ENCODE results near the gene B4GALT3.

DNA sequence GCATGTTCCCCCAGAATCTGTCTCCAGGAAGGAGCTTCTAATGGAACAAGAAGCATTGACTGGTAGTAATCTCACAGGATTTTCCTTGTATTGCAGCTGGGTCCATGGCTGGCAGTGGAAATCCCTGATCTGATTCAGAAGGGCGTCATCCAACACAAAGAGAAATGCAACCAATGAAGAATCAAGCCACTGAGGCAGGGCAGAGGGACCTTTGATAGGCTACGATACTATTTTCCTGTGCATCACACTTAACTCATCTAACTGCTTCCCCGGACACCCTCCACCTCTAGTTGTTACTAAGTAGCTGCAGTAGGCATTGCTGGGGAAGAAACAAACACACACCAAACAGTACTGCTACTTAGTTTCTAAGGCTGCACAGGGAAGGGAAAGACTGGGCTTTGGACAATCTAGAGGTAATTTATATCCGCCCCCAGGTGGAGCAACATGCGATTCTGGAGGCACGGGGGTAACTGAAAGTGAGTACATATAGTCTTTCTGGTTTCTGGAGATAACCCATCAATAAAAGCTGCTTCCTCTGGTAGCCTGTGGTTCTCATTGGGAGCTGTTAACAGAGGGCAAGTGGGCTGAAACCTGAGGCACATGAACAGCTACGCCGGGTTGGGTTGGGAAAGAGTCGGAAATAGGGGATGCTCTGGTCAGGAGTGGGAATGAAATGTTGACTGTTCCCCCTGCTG is 18.8 kb downstream of the B4GALT3 start:
- TF ChIP-seq, protein P1, sequence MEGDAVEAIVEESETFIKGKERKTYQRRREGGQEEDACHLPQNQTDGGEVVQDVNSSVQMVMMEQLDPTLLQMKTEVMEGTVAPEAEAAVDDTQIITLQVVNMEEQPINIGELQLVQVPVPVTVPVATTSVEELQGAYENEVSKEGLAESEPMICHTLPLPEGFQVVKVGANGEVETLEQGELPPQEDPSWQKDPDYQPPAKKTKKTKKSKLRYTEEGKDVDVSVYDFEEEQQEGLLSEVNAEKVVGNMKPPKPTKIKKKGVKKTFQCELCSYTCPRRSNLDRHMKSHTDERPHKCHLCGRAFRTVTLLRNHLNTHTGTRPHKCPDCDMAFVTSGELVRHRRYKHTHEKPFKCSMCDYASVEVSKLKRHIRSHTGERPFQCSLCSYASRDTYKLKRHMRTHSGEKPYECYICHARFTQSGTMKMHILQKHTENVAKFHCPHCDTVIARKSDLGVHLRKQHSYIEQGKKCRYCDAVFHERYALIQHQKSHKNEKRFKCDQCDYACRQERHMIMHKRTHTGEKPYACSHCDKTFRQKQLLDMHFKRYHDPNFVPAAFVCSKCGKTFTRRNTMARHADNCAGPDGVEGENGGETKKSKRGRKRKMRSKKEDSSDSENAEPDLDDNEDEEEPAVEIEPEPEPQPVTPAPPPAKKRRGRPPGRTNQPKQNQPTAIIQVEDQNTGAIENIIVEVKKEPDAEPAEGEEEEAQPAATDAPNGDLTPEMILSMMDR (conservative IDR thresholded peaks at IDR 0.05 in 1 of 2, IDR thresholded peaks at IDR 0.05 in 1 of 2; ENCODE audit: extremely low read depth in 1 of 2, insufficient read depth in 1 of 2, low read depth in 1 of 2, low read length in 2 of 2): no peak
- no peak for TF ChIP-seq EZH2 (IDR thresholded peaks at IDR 0.05; ENCODE audit: borderline replicate concordance, low read length)
